Effector CD8-positive, alpha-beta T cell (primary cell): Measurements from ENCODE around the gene C9orf153.

ENCODE experiments used
- DNase-seq: peaks from one replicate; lab custom pipeline; 2025; lab: John Stamatoyannopoulos, UW

C9orf153 gene

GRCh38 chr9:86187121-86187520, 72.3 kb downstream of the C9orf153 start:
- DNase-seq: no peak

GRCh38 chr9:86186696-86187095, 72.8 kb downstream of the C9orf153 start:
- no peak for DNase-seq

GRCh38 chr9:86185872-86186271, 73.6 kb downstream of the C9orf153 start:
- no peak for DNase-seq

- DNase-seq: no peak
These were observed 75.3 kb downstream of the C9orf153 start for GRCh38 chr9:86184138-86184524.

- no peak for DNase-seq
These were observed 76.0 kb downstream of the C9orf153 start for GRCh38 chr9:86183229-86184137.

- no peak for DNase-seq
These were observed 77.8 kb downstream of the C9orf153 start for GRCh38 chr9:86181379-86182315.

GRCh38 chr9:86178503-86178902, 81.0 kb downstream of the C9orf153 start:
- no peak for DNase-seq

GRCh38 chr9:86177995-86178394, 81.5 kb downstream of the C9orf153 start:
- no peak for DNase-seq

- DNase-seq: no peak
These were observed 83.0 kb downstream of the C9orf153 start for GRCh38 chr9:86176468-86176867.

- DNase-seq: no peak
These were observed 83.6 kb downstream of the C9orf153 start for GRCh38 chr9:86175743-86176456.

- no peak for DNase-seq
These were observed 84.2 kb downstream of the C9orf153 start for GRCh38 chr9:86175223-86175622.
